HepG2 (cell line): Measurements from ENCODE around the gene JTB. TPM values are rescaled to one million over a fixed set of nuclear protein-coding genes. Genes with fewer than 3 reads are reported as not detected.

Experiments used
- AKAP8 ChIP-seq: sonication (generic); formaldehyde crosslinking; IDR thresholded peaks from 2 replicates; pipeline ENCODE4 v1.5.1; 2020; ENCODE audit warnings: mild to moderate bottlenecking, missing genetic modification reagents
- ARNTL ChIP-seq: sonication (generic); formaldehyde crosslinking; IDR thresholded peaks from 2 replicates; pipeline ENCODE4 v1.4.0; 2020; ENCODE audit warnings: mild to moderate bottlenecking, missing genetic modification reagents
- DR1 ChIP-seq: sonication (generic); formaldehyde crosslinking; IDR thresholded peaks from 2 replicates; pipeline ENCODE4 v1.8.0; 2021; ENCODE audit warnings: mild to moderate bottlenecking, missing genetic modification reagents, inconsistent platforms
- ERF ChIP-seq: IDR thresholded peaks from 2 replicates; pipeline ENCODE4 v1.6.1; 2018; ENCODE audit warnings: missing biosample characterization, missing genetic modification reagents
- FOSL2 ChIP-seq: sonication (generic); formaldehyde crosslinking; IDR thresholded peaks from 2 replicates; pipeline ENCODE4 v1.4.0; 2020; ENCODE audit warnings: missing genetic modification reagents
- FOXK2 ChIP-seq: fragments of 450-650 bp; IDR thresholded peaks from 2 replicates; pipeline ENCODE4 v1.6.1; 2016
- HMG20B ChIP-seq: conservative IDR thresholded peaks from 2 replicates; pipeline ENCODE4 v1.6.1; 2016; ENCODE audit warnings: missing genetic modification reagents, missing compliant biosample characterization
- MIER2 ChIP-seq: IDR thresholded peaks from 2 replicates; pipeline ENCODE4 v1.6.1; 2016; ENCODE audit warnings: missing biosample characterization, missing genetic modification reagents
- NFAT5 ChIP-seq: sonication (generic); formaldehyde crosslinking; IDR thresholded peaks from 2 replicates; pipeline ENCODE4 v1.4.0; 2020; ENCODE audit warnings: missing genetic modification reagents
- PCBP2 ChIP-seq: fragments of 200-400 bp; formaldehyde crosslinking; optimal IDR thresholded peaks from 2 replicates; pipeline ENCODE3; 2018; ENCODE audit warnings: low read length, low read depth; ENCODE audit not compliant: poor library complexity, severe bottlenecking
- PITX1 ChIP-seq: sonication (generic); formaldehyde crosslinking; IDR thresholded peaks from 2 replicates; pipeline ENCODE4 v1.5.1; 2020; ENCODE audit warnings: mild to moderate bottlenecking, missing genetic modification reagents
- SIX1 ChIP-seq: sonication (generic); formaldehyde crosslinking; IDR thresholded peaks from 2 replicates; pipeline ENCODE4 v1.4.0; 2020; ENCODE audit warnings: missing genetic modification reagents, borderline replicate concordance
- SPEN ChIP-seq: sonication (generic); formaldehyde crosslinking; IDR thresholded peaks from 2 replicates; pipeline ENCODE4 v1.5.1; 2020; ENCODE audit warnings: low read depth, mild to moderate bottlenecking, missing genetic modification reagents
- SRSF9 ChIP-seq: fragments of 200-400 bp; formaldehyde crosslinking; IDR thresholded peaks from 2 replicates; pipeline ENCODE4 v1.6.1; 2018; ENCODE audit warnings: borderline replicate concordance, mild to moderate bottlenecking, low read depth, low read length; ENCODE audit not compliant: insufficient read depth, poor library complexity, severe bottlenecking
- TFAP4 ChIP-seq: sonication (generic); IDR thresholded peaks from 2 replicates; pipeline ENCODE4 v1.6.1; 2016; ENCODE audit warnings: low read depth, borderline replicate concordance
- U2AF2 ChIP-seq: fragments of 200-400 bp; formaldehyde crosslinking; IDR thresholded peaks from 2 replicates; pipeline ENCODE4 v1.6.1; 2017; ENCODE audit warnings: low read depth, mild to moderate bottlenecking, low read length
- ZBTB1 ChIP-seq: sonication (generic); formaldehyde crosslinking; IDR thresholded peaks from 2 replicates; pipeline ENCODE4 v1.4.0; 2020; ENCODE audit warnings: missing genetic modification reagents, borderline replicate concordance
- ZNF12 ChIP-seq: sonication (generic); formaldehyde crosslinking; IDR thresholded peaks from 2 replicates; pipeline ENCODE4 v1.5.0; 2020; ENCODE audit warnings: missing genetic modification reagents
- ZNF121 ChIP-seq: sonication (generic); formaldehyde crosslinking; IDR thresholded peaks from 2 replicates; pipeline ENCODE4 v1.5.0; 2020; ENCODE audit warnings: mild to moderate bottlenecking, missing genetic modification reagents
- ZNF160 ChIP-seq: sonication (generic); formaldehyde crosslinking; IDR thresholded peaks from 2 replicates; pipeline ENCODE4 v1.8.0; 2022; ENCODE audit warnings: mild to moderate bottlenecking, inconsistent platforms, missing genetic modification reagents
- ZNF30 ChIP-seq: sonication (generic); formaldehyde crosslinking; IDR thresholded peaks from 2 replicates; pipeline ENCODE4 v1.5.0; 2020; ENCODE audit warnings: mild to moderate bottlenecking, missing genetic modification reagents
- ZNF430 ChIP-seq: sonication (generic); formaldehyde crosslinking; IDR thresholded peaks from 2 replicates; pipeline ENCODE4 v1.9.0; 2021; ENCODE audit warnings: mild to moderate bottlenecking, missing genetic modification reagents
- ZNF550 ChIP-seq: sonication (generic); formaldehyde crosslinking; IDR thresholded peaks from 2 replicates; pipeline ENCODE4 v1.4.0; 2020; ENCODE audit warnings: mild to moderate bottlenecking, missing genetic modification reagents, borderline replicate concordance
- ZNF597 ChIP-seq: sonication (generic); formaldehyde crosslinking; IDR thresholded peaks from 2 replicates; pipeline ENCODE4 v1.5.0; 2020; ENCODE audit warnings: missing genetic modification reagents
- ZNF713 ChIP-seq: sonication (generic); formaldehyde crosslinking; IDR thresholded peaks from 2 replicates; pipeline ENCODE4 v1.4.0; 2020; ENCODE audit warnings: mild to moderate bottlenecking, missing genetic modification reagents
- ZSCAN30 ChIP-seq: sonication (generic); formaldehyde crosslinking; IDR thresholded peaks from 2 replicates; pipeline ENCODE4 v1.5.0; 2020; ENCODE audit warnings: mild to moderate bottlenecking, missing genetic modification reagents
- polyA plus RNA-seq, 8 experiments: library from polyadenylated mRNA; depleted of rRNA in 3 of 8; stranded (reverse) in 7 of 8; unstranded in 1 of 8; fragments of >200 nt; fragmentation: Illumina TruSeq in 4 of 8; extraction: Trizol in 4 of 8; gene quantifications; 2 replicates each; pipeline versions ENCODE4 v1.2.1 to v1.2.3, GENCODE V29; 2011 to 2016; ENCODE audit warnings: low read depth in 4 of 8, missing spikeins in 1 of 8, mixed read lengths in 1 of 8; ENCODE audit not compliant: insufficient read depth in 1 of 8
- total RNA-seq, 5 experiments: library from RNA; depleted of rRNA; stranded (reverse); fragments of >200 nt; fragmentation: Illumina TruSeq; extraction: Trizol; gene quantifications; 2 replicates each; pipeline ENCODE4 v1.2.3, GENCODE V29; 2016; ENCODE audit warnings: low read depth in 1 of 5

JTB gene
- total and polyA plus RNA-seq, 2 of the 13 experiments (the other 11 are each of a cell fraction or from before 2014, with no cell fraction given), result 96.7 to 99.2 TPM

- TF ChIP-seq NFAT5 (CRISPR knock-in tag), result no peak
- TF ChIP-seq ZNF550 (CRISPR knock-in tag), result no peak
- no peak for TF ChIP-seq DR1 (CRISPR knock-in tag)
- TF ChIP-seq HMG20B (CRISPR knock-in tag), result no peak
- TF ChIP-seq PITX1 (CRISPR knock-in tag), result peak; percentile 79; the same call in 1 of the 2 replicates
- TF ChIP-seq ERF, result 0 out of 2 replicates have a peak, but pooled peaks have one; percentile 22
- no peak for TF ChIP-seq ZNF597 (CRISPR knock-in tag)
- no peak for TF ChIP-seq SRSF9
- no peak for TF ChIP-seq AKAP8
- 0 out of 2 replicates have a peak, but pooled peaks have one; percentile 48 for TF ChIP-seq MIER2 (CRISPR knock-in tag)
- TF ChIP-seq TFAP4, result peak; percentile 50; the same call in 1 of the 2 replicates
- TF ChIP-seq SPEN (CRISPR knock-in tag), result peak; percentile 55; the same call in 1 of the 2 replicates
- no peak for TF ChIP-seq ZNF121
- peak; percentile 43 for TF ChIP-seq FOSL2 (CRISPR knock-in tag)
- no peak for TF ChIP-seq ZNF713 (CRISPR knock-in tag)
- TF ChIP-seq ARNTL, result no peak
- no peak for TF ChIP-seq ZSCAN30 (CRISPR knock-in tag)
- no peak for TF ChIP-seq ZNF430 (CRISPR knock-in tag)
- TF ChIP-seq FOXK2, result peak; percentile 86; the same call in 1 of the 2 replicates
- no peak for TF ChIP-seq PCBP2
- no peak for TF ChIP-seq ZNF30
- no peak for TF ChIP-seq ZNF160 (CRISPR knock-in tag)
- no peak for TF ChIP-seq ZNF12 (CRISPR knock-in tag)
- TF ChIP-seq ZBTB1 (CRISPR knock-in tag), result no peak
- TF ChIP-seq U2AF2, result no peak
- peak; percentile 34; the same call in 1 of the 2 replicates for TF ChIP-seq SIX1 (CRISPR knock-in tag)
These were observed 23.6 kb downstream of the JTB start (continued) for GRCh38 chr1:153953859-153954365.
